Fibroblast of lung (primary cell): ENCODE results near the gene PARG. TPM values are rescaled to one million over a fixed set of nuclear protein-coding genes. Genes with fewer than 3 reads are reported as not detected.
A peak's percentile ranks its signal among the peaks of the same experiment; 100 is the strongest.
"Not testable (repeated sequence)": the region's sequence is repeated elsewhere in the genome, so short reads cannot be mapped to it uniquely, and the experiment has no call there.

Source experiments
- DNase-seq, 2 donors: peaks; one replicate each; pipeline versions ENCODE4 v3.0.0 to v3.0.0-alpha.2; 2010; ENCODE audit warnings: low read depth in 2 of 2
- H2AFZ ChIP-seq: 2 replicates; pipeline ENCODE4 v1.5.1; 2012; ENCODE audit warnings: low read length, control low read depth, inconsistent platforms
- H3K27ac ChIP-seq: 2 replicates; pipeline ENCODE4 v1.5.1; 2011; ENCODE audit warnings: low read length, control low read depth; ENCODE audit not compliant: insufficient read depth
- H3K27me3 ChIP-seq: 2 replicates; pipeline ENCODE4 v1.5.1; 2011; ENCODE audit warnings: mild to moderate bottlenecking, low read length; ENCODE audit not compliant: control insufficient read depth, insufficient read depth
- H3K36me3 ChIP-seq: 2 replicates; pipeline ENCODE4 v1.5.1; 2011; ENCODE audit warnings: low read length; ENCODE audit not compliant: control insufficient read depth, insufficient read depth
- H3K4me1 ChIP-seq: 2 replicates; pipeline ENCODE4 v1.5.1; 2011; ENCODE audit warnings: low read length; ENCODE audit not compliant: control insufficient read depth, insufficient read depth; ENCODE audit errors: extremely low read depth
- H3K4me2 ChIP-seq: 2 replicates; pipeline ENCODE4 v1.5.1; 2011; ENCODE audit warnings: low read length, control low read depth; ENCODE audit not compliant: insufficient read depth; ENCODE audit errors: extremely low read depth
- H3K4me3 ChIP-seq, 4 experiments: fragments of 200-600 bp in 1 of 4; sonication (generic) in 1 of 4; replicated peaks in 1 of 4; 2 replicates each; pipeline ENCODE4 v1.5.1; 2011 to 2016; ENCODE audit warnings: low read length in 4 of 4, low read depth in 3 of 4, mild to moderate bottlenecking in 3 of 4, control low read depth in 2 of 4, inconsistent platforms in 1 of 4, mixed read lengths in 1 of 4; ENCODE audit not compliant: insufficient read depth in 1 of 4; ENCODE audit errors: control extremely low read depth in 1 of 4
- H3K79me2 ChIP-seq: 2 replicates; pipeline ENCODE4 v1.5.1; 2012; ENCODE audit warnings: mild to moderate bottlenecking, low read length, inconsistent platforms; ENCODE audit not compliant: control insufficient read depth, insufficient read depth
- H3K9ac ChIP-seq: 2 replicates; pipeline ENCODE4 v1.5.1; 2011; ENCODE audit warnings: mild to moderate bottlenecking, low read length, control low read depth; ENCODE audit not compliant: insufficient read depth
- H3K9me3 ChIP-seq: 2 replicates; pipeline ENCODE4 v1.5.1; 2012; ENCODE audit warnings: low read depth, low read length; ENCODE audit not compliant: control insufficient read depth, insufficient read depth
- H4K20me1 ChIP-seq: 2 replicates; pipeline ENCODE4 v1.5.1; 2011; ENCODE audit warnings: low read length; ENCODE audit not compliant: control insufficient read depth, insufficient read depth; ENCODE audit errors: extremely low read depth
- CTCF ChIP-seq, 2 donors: IDR thresholded peaks in 1 of 2; conservative IDR thresholded peaks in 1 of 2; 1 replicate in 1 of 2; 2 replicates in 1 of 2; pipeline ENCODE4 v1.5.1; 2011 to 2012; ENCODE audit warnings: low read length in 2 of 2, control low read depth in 1 of 2, inconsistent platforms in 1 of 2, low read depth in 1 of 2, mild to moderate bottlenecking in 1 of 2
- EZH2 ChIP-seq: IDR thresholded peaks from 2 replicates; pipeline ENCODE4 v1.5.1; 2012; ENCODE audit warnings: low read length, control low read depth, mild to moderate bottlenecking; ENCODE audit errors: missing control alignments
- polyA plus RNA-seq, 2 donors: library from polyadenylated mRNA; depleted of rRNA in 1 of 2; stranded (reverse) in 1 of 2; unstranded in 1 of 2; fragments of >200 nt; gene quantifications; 2 replicates each; pipeline ENCODE4 v1.2.1, GENCODE V29; 2011 to 2012; ENCODE audit warnings: missing spikeins in 1 of 2
- total RNA-seq: library from RNA; depleted of rRNA; stranded (reverse); fragments of >200 nt; gene quantifications from 2 replicates; pipeline ENCODE4 v1.2.1, GENCODE V29; 2014

The PARG gene
- total and polyA plus RNA-seq, 2 donors (not counting 1 experiment from before 2014, with no cell fraction given): 12.1 to 34.7 TPM

GRCh38 chr10:49844775-49845595, 96.8 kb downstream of the PARG start:
- peak; percentile 42 to 79 for DNase-seq
- no peaks in the 10 kb centered on the region for H4K20me1 ChIP-seq
- no peak overlapping the region for H3K4me2 ChIP-seq
- no peak overlapping the region for H3K4me3 ChIP-seq
- no peaks in the 10 kb centered on the region for H3K36me3 ChIP-seq
- no peak overlapping the region for H2AFZ ChIP-seq
- H3K9me3 ChIP-seq: no peaks in the 10 kb centered on the region
- no peak for TF ChIP-seq CTCF (conservative IDR thresholded peaks at IDR 0.05 in 1 of 2, IDR thresholded peaks at IDR 0.05 in 1 of 2; ENCODE audit: low read depth in 1 of 2, low read length in 2 of 2)
- TF ChIP-seq EZH2: no peak
- H3K9ac ChIP-seq: no peak overlapping the region
- H3K27me3 ChIP-seq: no peaks in the 10 kb centered on the region
- no peaks in the 10 kb centered on the region for H3K79me2 ChIP-seq
- H3K4me1 ChIP-seq: peaks cover 3% of the 10 kb centered on the region
- H3K27ac ChIP-seq: no peak overlapping the region

- not testable (repeated sequence) for H3K79me2 ChIP-seq, H3K9ac ChIP-seq, DNase-seq, H4K20me1 ChIP-seq, H3K9me3 ChIP-seq, H3K36me3 ChIP-seq, H3K27me3 ChIP-seq, H3K27ac ChIP-seq, H3K4me1 ChIP-seq, H3K4me3 ChIP-seq, H2AFZ ChIP-seq, H3K4me2 ChIP-seq
Observed at GRCh38 chr10:49842333-49842628, 99.5 kb downstream of the PARG start.

- Histone ChIP-seq H3K79me2 (no peaks in the 10 kb centered on the region), H2AFZ (no peak overlapping the region), H4K20me1 (no peaks in the 10 kb centered on the region), H3K4me1 (peaks cover 3% of the 10 kb centered on the region), H3K9me3 (no peaks in the 10 kb centered on the region), H3K4me2 (no peak overlapping the region), H3K27ac (no peak overlapping the region), H3K27me3 (no peaks in the 10 kb centered on the region), H3K4me3 (no peak overlapping the region), H3K9ac (no peak overlapping the region), H3K36me3 (no peaks in the 10 kb centered on the region)
- TF ChIP-seq CTCF (conservative IDR thresholded peaks at IDR 0.05 in 1 of 2, IDR thresholded peaks at IDR 0.05 in 1 of 2; ENCODE audit: low read depth in 1 of 2, low read length in 2 of 2) (no peak), EZH2 (no peak)
- DNase-seq: no peak
Observed at GRCh38 chr10:49841615-49842332, 100.1 kb downstream of the PARG start.
